HG03045 (cell line): ENCODE data around the gene PTPRD.

ENCODE experiments used
- ATAC-seq: cut with Tn5 transposase; IDR thresholded peaks from one replicate; pipeline ENCODE4 v1.9.1; 2021; ENCODE audit warnings: mild to moderate bottlenecking, moderate library complexity; ENCODE audit not compliant: unreplicated experiment

Gene PTPRD

GRCh38 chr9:9645006-9645405 lies 967.8 kb downstream of the PTPRD start:
- no peak for ATAC-seq

GRCh38 chr9:9631284-9631683 lies 981.5 kb downstream of the PTPRD start:
- ATAC-seq, result peak; percentile 71

GRCh38 chr9:9625248-9625647 lies 987.6 kb downstream of the PTPRD start:
- no peak for ATAC-seq

GRCh38 chr9:9623506-9623905 lies 989.3 kb downstream of the PTPRD start:
- ATAC-seq, result no peak

- ATAC-seq, result no peak
Measured at GRCh38 chr9:9621355-9621940, 991.4 kb downstream of the PTPRD start.

- ATAC-seq, result no peak
Measured at GRCh38 chr9:9620736-9621135, 992.1 kb downstream of the PTPRD start.

GRCh38 chr9:9615086-9615485 lies 997.7 kb downstream of the PTPRD start:
- ATAC-seq, result no peak

GRCh38 chr9:9614607-9615006 lies 998.2 kb downstream of the PTPRD start:
- ATAC-seq, result no peak

- no peak for ATAC-seq
Measured at GRCh38 chr9:9612755-9613154, 1000.0 kb downstream of the PTPRD start.

- peak; percentile 87 for ATAC-seq
Measured at GRCh38 chr9:9612270-9612669, 1000.5 kb downstream of the PTPRD start.

- ATAC-seq, result no peak
Measured at GRCh38 chr9:9605681-9606080, 1007.1 kb downstream of the PTPRD start.

- no peak for ATAC-seq
Measured at GRCh38 chr9:9603345-9603744, 1009.5 kb downstream of the PTPRD start.

GRCh38 chr9:9598723-9599122 lies 1014.1 kb downstream of the PTPRD start:
- no peak for ATAC-seq

GRCh38 chr9:9592104-9592503 lies 1020.7 kb downstream of the PTPRD start:
- no peak for ATAC-seq

- no peak for ATAC-seq
Measured at GRCh38 chr9:9585920-9586319, 1026.9 kb downstream of the PTPRD start.

GRCh38 chr9:9574080-9574479 lies 1038.7 kb downstream of the PTPRD start:
- no peak for ATAC-seq

GRCh38 chr9:9565700-9566099 lies 1047.1 kb downstream of the PTPRD start:
- ATAC-seq, result no peak

- ATAC-seq, result no peak
Measured at GRCh38 chr9:9563817-9564216, 1049.0 kb downstream of the PTPRD start.

GRCh38 chr9:9560382-9561035 lies 1052.3 kb downstream of the PTPRD start:
- ATAC-seq, result no peak

GRCh38 chr9:9558907-9559306 lies 1053.9 kb downstream of the PTPRD start:
- ATAC-seq, result no peak

- ATAC-seq, result no peak
Measured at GRCh38 chr9:9557804-9558334, 1054.9 kb downstream of the PTPRD start.
